ENCODE results near the gene WFDC10B.
"Not testable (repeated sequence)": the region's sequence is repeated elsewhere in the genome, so short reads cannot be mapped to it uniquely, and the experiment has no call there.

WFDC10B gene

DNA sequence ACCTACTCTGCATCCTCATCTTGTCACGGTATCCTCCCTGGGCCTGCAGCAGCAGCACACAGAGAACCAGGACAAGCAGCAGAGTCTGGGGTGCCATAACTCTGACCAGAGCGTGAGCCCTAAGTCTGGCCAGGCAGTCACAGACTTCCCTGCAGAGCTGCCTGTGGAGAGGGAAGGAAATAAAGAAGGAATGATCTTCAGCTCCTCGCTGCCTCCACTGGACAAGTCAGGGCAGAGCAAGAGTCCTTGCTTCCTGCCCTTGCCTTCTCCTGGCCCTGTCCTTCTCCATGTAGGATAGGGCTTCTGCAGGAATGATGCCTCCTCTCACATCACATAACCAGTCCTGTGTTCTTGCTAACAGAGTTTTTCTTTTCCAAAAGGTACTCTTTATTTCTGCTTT, 18.9 kb downstream of the WFDC10B start:
- H3K4me3 ChIP-seq (ENCODE audit: low read depth, low read length) = no peak overlapping the region
- H3K9me3 ChIP-seq (ENCODE audit: control insufficient read depth, low read length) = no peaks in the 10 kb centered on the region
- H3K36me3 ChIP-seq (ENCODE audit: control insufficient read depth, insufficient read depth, low read length) = no peaks in the 10 kb centered on the region
- no peak overlapping the region for H3K4me2 ChIP-seq (ENCODE audit: low read length)
- H3K79me2 ChIP-seq = no peaks in the 10 kb centered on the region
- H3K4me1 ChIP-seq = no peaks in the 10 kb centered on the region
- H3K27ac ChIP-seq = no peak overlapping the region
- TF ChIP-seq CTCF (IDR thresholded peaks at IDR 0.05) = no peak
- H3K27me3 ChIP-seq (ENCODE audit: control insufficient read depth, insufficient read depth, low read length) = no peaks in the 10 kb centered on the region
- no peak overlapping the region for H3K9ac ChIP-seq
- H2AFZ ChIP-seq = no peak overlapping the region

- H3K27me3 ChIP-seq (ENCODE audit: control insufficient read depth, insufficient read depth, low read length) = no peaks in the 10 kb centered on the region
- no peak overlapping the region for H3K27ac ChIP-seq
- no peaks in the 10 kb centered on the region for H3K4me1 ChIP-seq
- H3K9me3 ChIP-seq (ENCODE audit: control insufficient read depth, low read length) = no peaks in the 10 kb centered on the region
- H3K36me3 ChIP-seq (ENCODE audit: control insufficient read depth, insufficient read depth, low read length) = no peaks in the 10 kb centered on the region
- no peak overlapping the region for H2AFZ ChIP-seq
- TF ChIP-seq CTCF (IDR thresholded peaks at IDR 0.05) = no peak
- H3K79me2 ChIP-seq = no peaks in the 10 kb centered on the region
- no peak overlapping the region for H3K9ac ChIP-seq
- H3K4me3 ChIP-seq (ENCODE audit: low read depth, low read length) = no peak overlapping the region
- no peak overlapping the region for H3K4me2 ChIP-seq (ENCODE audit: low read length)
Measured at GRCh38 chr20:45679650-45680049, 25.2 kb downstream of the WFDC10B start.

GRCh38 chr20:45672765-45673164, 32.1 kb downstream of the WFDC10B start:
- Histone ChIP-seq H3K4me1 (no peaks in the 10 kb centered on the region), H3K4me2 (ENCODE audit: low read length) (no peak overlapping the region), H3K27ac (no peak overlapping the region), H3K4me3 (ENCODE audit: low read depth, low read length) (no peak overlapping the region), H2AFZ (no peak overlapping the region), H3K9ac (no peak overlapping the region), H3K9me3 (ENCODE audit: control insufficient read depth, low read length) (no peaks in the 10 kb centered on the region), H3K36me3 (ENCODE audit: control insufficient read depth, insufficient read depth, low read length) (no peaks in the 10 kb centered on the region), H3K79me2 (no peaks in the 10 kb centered on the region), H3K27me3 (ENCODE audit: control insufficient read depth, insufficient read depth, low read length) (no peaks in the 10 kb centered on the region)
- no peak for TF ChIP-seq CTCF (IDR thresholded peaks at IDR 0.05)

GRCh38 chr20:45670139-45670538, 34.7 kb downstream of the WFDC10B start, which contains the start of gene WFDC11:
TSS of gene WFDC11 (minus strand) at chr20:45670239. CDS start at chr20:45650600, 19,639 bp downstream.
- Histone ChIP-seq H3K27ac (no peak within 1 kb of the TSS), H3K79me2 (no peaks in the 10 kb centered on the region), H3K4me3 (ENCODE audit: low read depth, low read length) (no peak within 1 kb of the TSS), H2AFZ (no peak within 1 kb of the TSS), H3K36me3 (ENCODE audit: control insufficient read depth, insufficient read depth, low read length) (no peaks in the 10 kb centered on the region), H3K9ac (no peak within 1 kb of the TSS), H3K27me3 (ENCODE audit: control insufficient read depth, insufficient read depth, low read length) (no peaks in the 10 kb centered on the region), H3K4me2 (ENCODE audit: low read length) (no peak within 1 kb of the TSS), H3K9me3 (ENCODE audit: control insufficient read depth, low read length) (no peaks in the 10 kb centered on the region), H3K4me1 (no peaks in the 10 kb centered on the region)
- TF ChIP-seq CTCF (IDR thresholded peaks at IDR 0.05) = no peak

DNA sequence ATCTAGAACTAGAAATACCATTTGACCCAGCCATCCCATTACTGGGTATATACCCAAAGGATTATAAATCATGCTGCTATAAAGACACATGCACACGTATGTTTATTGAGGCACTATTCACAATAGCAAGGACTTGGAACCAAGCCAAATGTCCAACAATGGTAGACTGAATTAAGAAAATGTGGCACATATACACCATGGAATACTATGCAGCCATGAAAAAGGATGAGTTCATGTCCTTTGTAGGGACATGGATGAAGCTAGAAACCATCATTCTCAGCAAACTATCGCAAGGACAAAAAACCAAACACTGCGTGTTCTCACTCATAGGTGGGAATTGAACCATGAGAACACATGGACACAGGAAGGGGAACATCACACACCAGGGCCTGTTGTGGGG, 47.8 kb downstream of the WFDC10B start:
- not testable (repeated sequence) for H3K4me1 ChIP-seq; H3K27me3 ChIP-seq (ENCODE audit: control insufficient read depth, insufficient read depth, low read length); H3K4me2 ChIP-seq (ENCODE audit: low read length); H2AFZ ChIP-seq; H3K27ac ChIP-seq; H3K79me2 ChIP-seq; H3K9me3 ChIP-seq (ENCODE audit: control insufficient read depth, low read length); H3K36me3 ChIP-seq (ENCODE audit: control insufficient read depth, insufficient read depth, low read length); H3K9ac ChIP-seq; H3K4me3 ChIP-seq (ENCODE audit: low read depth, low read length)

DNA sequence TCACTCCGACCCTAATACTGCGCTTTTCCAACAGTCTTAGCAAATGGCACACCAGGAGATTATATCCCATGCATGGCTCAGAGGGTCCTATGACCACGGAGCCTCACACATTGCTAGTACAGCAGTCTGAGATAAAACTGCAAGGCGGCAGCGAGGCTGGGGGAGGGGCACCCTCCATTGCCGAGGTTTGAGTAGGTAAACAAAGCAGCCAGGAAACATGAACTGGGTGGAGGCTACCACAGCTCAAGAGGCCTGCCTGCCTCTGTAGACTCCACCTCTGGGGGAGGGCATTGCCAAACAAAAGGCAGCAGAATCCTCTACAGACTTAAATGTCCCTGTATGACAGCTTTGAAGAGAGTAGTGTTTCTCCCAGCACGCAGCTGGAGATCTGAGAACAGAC, 53.1 kb downstream of the WFDC10B start:
- H3K36me3 ChIP-seq (ENCODE audit: control insufficient read depth, insufficient read depth, low read length); H3K4me3 ChIP-seq (ENCODE audit: low read depth, low read length); H3K4me2 ChIP-seq (ENCODE audit: low read length); H3K79me2 ChIP-seq; H3K9me3 ChIP-seq (ENCODE audit: control insufficient read depth, low read length); H3K4me1 ChIP-seq; H2AFZ ChIP-seq; H3K27ac ChIP-seq; H3K9ac ChIP-seq; H3K27me3 ChIP-seq (ENCODE audit: control insufficient read depth, insufficient read depth, low read length): not testable (repeated sequence)
